ENCODE measurements around the gene IFT43.
A peak's percentile ranks its signal among the peaks of the same experiment; 100 is the strongest.

The IFT43 gene

GRCh38 chr14:76019676-76020075, 34.1 kb downstream of the IFT43 start:
- DNase-seq: no peak

GRCh38 chr14:76022991-76023390, 37.4 kb downstream of the IFT43 start:
- no peak for DNase-seq

- DNase-seq: no peak
Observed at GRCh38 chr14:76023757-76024156, 38.2 kb downstream of the IFT43 start.

DNA sequence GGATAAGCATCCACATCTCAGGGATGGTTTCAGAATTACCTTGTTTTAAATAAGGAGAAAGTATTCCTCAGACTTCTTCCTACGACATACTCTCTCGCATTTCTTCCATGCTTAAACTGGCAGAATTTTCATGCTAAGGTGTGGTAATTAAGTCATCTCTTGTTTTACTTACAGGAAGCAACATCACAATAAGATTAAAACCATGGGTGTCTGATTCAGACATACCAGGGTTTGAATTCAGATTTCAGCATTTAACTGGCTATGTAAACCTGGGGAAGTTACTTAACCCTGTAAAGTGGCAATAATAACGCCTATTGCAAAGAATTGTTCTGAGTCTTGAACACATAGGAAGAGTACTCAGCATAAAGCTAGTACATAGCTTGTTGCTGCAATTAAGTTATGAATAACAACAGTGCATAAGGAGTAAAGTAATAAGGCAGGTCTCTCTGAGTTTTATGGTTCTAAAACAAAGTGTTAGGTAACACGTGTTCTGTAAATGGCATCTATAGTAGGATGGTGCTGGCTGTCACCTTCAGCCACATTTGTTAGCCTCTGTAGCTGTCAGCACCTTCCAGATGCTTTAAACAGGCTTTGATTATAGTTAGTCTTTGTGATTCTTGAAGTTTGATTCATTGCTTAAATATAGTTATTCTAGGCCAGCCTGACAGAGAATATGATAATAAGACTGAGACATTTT, 38.8 kb downstream of the IFT43 start:
- DNase-seq: no peak

DNA sequence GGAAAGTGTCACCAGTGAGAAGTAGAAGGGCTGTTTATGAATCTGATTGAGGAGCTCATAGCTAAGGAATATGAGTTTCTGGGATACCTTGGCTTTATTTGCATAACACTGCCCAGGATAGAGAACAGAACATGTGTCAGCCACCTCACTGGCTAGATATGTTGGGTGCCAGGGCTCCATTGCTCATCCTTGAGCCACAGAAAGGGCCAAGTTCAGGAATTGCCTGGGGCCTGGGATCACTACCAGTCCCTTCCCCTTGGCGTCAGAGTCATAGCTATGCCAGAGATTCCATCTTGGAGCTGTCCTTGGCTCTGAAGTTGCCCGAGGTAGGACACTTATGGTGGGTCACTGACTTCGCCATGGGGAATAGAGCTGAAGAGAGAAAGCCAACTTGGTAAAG, 49.0 kb downstream of the IFT43 start:
- no peak for DNase-seq

DNA sequence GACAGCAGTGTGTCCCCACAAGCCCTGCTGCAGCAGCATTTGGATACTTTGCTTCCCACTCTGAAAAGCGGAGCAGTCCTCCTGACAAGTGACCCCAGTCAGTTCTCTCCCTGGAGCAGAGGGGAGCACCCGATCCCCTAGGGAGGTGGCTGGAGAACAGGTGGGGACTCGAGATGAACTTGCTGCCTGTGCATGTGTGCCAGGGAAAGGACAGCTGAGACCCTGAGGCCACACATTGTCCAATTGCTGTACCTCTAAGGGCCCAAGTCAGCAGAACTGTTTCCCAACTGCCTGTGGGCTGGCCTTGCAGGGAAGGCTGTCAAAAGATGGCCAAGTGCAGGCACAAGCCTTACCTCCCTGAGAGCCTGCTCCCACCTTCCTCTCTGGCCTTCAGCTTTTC, 55.1 kb downstream of the IFT43 start:
- DNase-seq: no peak

- no peak for DNase-seq
Observed at GRCh38 chr14:76045773-76046172, 60.2 kb downstream of the IFT43 start.

GRCh38 chr14:76050250-76050649, 64.7 kb downstream of the IFT43 start:
- DNase-seq: no peak

GRCh38 chr14:76050797-76051392, 65.3 kb downstream of the IFT43 start:
- DNase-seq: peak; percentile 21

- DNase-seq: no peak
Observed at GRCh38 chr14:76051717-76052465, 66.3 kb downstream of the IFT43 start.

GRCh38 chr14:76053572-76054355, 68.2 kb downstream of the IFT43 start:
- no peak for DNase-seq

GRCh38 chr14:76055330-76055729, 69.8 kb downstream of the IFT43 start:
- DNase-seq: no peak

DNA sequence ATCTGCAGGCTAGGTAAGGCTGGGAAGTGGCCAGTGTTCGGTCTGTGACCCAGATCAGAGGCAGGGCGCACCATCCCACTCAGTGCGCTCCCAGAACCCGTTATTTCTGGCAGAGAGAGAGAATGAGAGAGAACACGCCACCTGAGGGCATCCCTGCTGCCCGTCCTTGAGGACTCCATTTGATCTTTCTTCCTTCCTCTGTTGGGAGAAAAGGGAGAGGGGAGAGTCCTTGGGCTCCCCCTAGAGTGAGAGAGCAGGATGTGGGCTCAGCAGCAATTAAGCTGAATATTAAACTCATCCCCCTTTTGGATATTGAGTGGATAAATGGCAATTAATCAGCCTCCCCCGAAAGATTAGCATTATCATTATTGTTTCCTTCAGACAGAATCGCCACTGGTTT, 70.6 kb downstream of the IFT43 start:
- no peak for DNase-seq

DNA sequence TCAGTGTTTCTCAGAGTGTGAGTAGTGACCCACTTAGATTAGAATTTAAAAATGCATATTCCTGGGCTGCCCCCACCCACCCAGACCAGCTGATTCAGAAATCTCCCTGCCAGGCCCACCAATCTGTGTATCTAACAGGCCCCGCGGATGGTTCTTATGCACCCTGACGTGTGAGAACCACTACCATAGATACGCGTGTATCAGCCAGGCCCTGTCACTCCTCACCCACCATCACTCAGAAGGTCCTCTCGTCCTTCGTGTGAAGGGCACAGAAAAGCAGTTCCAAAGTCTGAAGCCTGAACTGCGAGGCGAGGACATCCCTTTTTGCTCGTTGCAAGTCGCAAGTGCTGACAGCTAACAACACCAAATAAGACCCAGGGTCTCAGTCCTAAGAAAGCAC, 72.4 kb downstream of the IFT43 start:
- DNase-seq: no peak

- DNase-seq: no peak
Observed at GRCh38 chr14:76063327-76063726, 77.8 kb downstream of the IFT43 start.

- DNase-seq: no peak
Observed at GRCh38 chr14:76065519-76065918, 80.0 kb downstream of the IFT43 start.

DNA sequence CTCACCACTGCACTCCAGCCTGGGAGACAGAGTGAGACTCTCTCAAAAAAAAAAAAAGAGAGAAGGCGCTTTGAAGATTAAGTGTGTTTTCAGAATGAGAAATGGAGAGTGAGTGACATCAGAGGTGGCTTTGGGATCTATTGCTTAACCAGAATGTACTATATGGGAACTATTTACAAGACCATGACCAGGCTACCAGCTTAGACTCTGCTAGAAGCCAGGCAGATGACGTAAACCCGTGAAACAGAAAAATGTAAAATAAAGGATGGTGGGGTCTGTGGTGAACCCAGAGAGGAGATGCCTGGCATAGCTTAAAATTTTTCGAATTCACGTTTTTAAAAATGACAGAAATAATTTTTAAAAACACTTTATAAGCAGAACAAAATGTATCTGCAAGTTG, 82.0 kb downstream of the IFT43 start:
- DNase-seq: no peak

DNA sequence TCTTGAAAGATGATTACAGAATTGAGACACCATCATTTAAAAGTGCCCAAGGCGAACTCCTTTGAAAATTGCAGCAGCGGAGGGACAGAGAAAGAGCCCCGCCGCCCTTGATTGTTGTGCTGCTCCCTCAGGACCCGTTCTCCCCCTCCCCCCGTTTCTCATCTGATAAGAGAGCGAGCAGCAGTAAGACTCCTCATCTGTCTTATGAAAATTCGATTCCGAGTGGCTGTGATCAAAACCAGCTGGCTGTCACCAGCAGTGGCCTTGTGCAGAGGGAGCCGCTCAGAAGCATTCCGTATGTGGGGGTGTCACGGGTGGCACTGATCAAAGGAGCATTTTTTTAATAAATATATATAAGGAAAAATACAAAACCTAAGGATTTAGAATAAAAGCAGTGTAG, 88.2 kb downstream of the IFT43 start:
- DNase-seq: no peak

DNA sequence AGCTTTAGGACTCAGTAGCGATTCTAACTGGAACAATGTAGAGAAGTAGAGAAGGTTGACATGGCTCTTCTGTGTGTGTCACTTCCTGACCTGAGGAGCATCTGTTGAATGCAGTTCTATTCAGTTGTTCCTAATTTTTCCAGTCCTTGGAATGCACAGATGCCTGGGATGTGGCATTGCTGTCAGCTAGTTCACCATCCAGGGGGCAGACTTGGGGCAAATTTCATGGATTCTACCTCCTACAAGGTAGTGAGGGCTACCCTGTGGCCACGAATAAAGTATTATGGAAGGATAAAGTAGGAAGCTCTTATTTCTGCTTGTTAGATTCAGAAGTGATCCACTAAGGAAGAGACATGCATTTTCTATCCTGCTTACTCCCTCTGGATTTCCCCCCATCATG, 91.8 kb downstream of the IFT43 start:
- DNase-seq: no peak

DNA sequence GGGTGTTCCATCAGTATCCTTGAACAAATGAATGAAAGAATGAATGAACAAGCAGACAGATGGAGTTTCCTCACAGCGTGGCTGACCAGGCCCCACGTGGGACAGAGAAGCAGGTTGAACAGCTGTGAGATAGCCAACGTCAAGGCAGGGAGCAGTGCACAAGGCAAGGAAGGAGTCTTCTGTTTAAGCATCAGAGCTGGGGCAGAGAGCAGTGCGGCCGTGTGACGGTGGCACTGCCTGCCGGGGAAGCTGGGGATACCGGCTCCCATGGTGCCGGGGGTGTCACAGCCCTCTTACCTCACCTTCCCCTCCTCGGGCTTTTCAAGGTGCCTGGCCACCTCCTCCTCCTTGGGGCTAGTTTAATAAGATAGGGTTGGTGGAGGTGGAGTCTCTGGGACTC, 92.9 kb downstream of the IFT43 start:
- no peak for DNase-seq

- no peak for DNase-seq
Observed at GRCh38 chr14:76080025-76080424, 94.5 kb downstream of the IFT43 start.

DNA sequence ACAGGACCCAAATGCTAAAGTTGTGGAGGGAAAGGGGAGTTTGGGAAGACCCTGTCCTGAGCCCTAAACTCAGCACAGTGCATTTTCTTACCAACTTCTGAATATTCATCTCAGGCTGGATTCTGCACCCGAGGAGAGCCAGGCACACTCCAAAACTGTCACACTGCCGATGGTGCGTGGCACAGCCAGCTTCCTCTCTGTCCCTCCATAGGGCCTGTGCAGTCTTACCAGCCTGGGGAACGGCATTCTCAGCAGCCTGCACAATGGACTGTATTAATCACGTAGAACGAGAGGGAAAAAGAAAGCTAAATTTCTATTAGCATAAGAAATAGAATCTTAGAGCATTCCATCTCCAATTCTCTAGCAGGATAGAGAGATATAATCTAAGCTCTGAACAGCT, 94.9 kb downstream of the IFT43 start:
- DNase-seq: no peak

GRCh38 chr14:76081642-76082041, 96.1 kb downstream of the IFT43 start:
- no peak for DNase-seq
